Colonic mucosa (tissue), 4 donors: ENCODE results near the gene RLBP1. TPM values are rescaled to one million over a fixed set of nuclear protein-coding genes. Genes with fewer than 3 reads are reported as not detected.

ENCODE experiments used
- DNase-seq: peaks from one replicate; pipeline ENCODE4 v3.0.0-alpha.2; 2020
- H3K27ac ChIP-seq: fragments of 200-600 bp; one replicate; pipeline ENCODE4 v1.8.0; 2021
- H3K27me3 ChIP-seq: fragments of 200-600 bp; one replicate; pipeline ENCODE4 v1.8.0; 2021
- H3K36me3 ChIP-seq: fragments of 200-600 bp; one replicate; pipeline ENCODE4 v1.8.0; 2021
- H3K4me1 ChIP-seq: fragments of 200-600 bp; one replicate; pipeline ENCODE4 v1.8.0; 2021; ENCODE audit warnings: mild to moderate bottlenecking
- H3K4me3 ChIP-seq: fragments of 200-600 bp; one replicate; pipeline ENCODE4 v1.8.0; 2021
- H3K9ac ChIP-seq, 2 donors: one replicate each; pipeline ENCODE4 v1.7.0; 2013; ENCODE audit warnings: control low read depth in 2 of 2, low read depth in 2 of 2, low read length in 2 of 2
- H3K9me3 ChIP-seq: fragments of 200-600 bp; one replicate; pipeline ENCODE4 v1.8.0; 2021
- intact Hi-C: fragments of 100-400 bp; cut with DNase I; formaldehyde crosslinking; loops from one replicate; pipeline ENCODE4 v1.14.1; 2022
- total RNA-seq, 2 donors: library from RNA; stranded (reverse); fragmentation: NEBNext Ultra II Directional in 1 of 2; extraction: Animal tissue kit (Norgen Biotek cat#: 25700) in 1 of 2; gene quantifications; one replicate each; pipeline ENCODE4 v1.2.1, GENCODE V29; 2021
- TF ChIP-seq, protein P1 (sequence below): fragments of 200-600 bp; IDR thresholded peaks from one replicate; pipeline ENCODE4 v1.8.0; 2022; ENCODE audit warnings: antibody characterized with exemption, mild to moderate bottlenecking
- donor health status: healthy.
- donor health status: DM: no; HTN: no; CAD: no.
- donor health status: DM: no; HTN: no; CAD: no.

RLBP1 gene
- total RNA-seq, 2 donors from 2014 or later = not detected

DNA sequence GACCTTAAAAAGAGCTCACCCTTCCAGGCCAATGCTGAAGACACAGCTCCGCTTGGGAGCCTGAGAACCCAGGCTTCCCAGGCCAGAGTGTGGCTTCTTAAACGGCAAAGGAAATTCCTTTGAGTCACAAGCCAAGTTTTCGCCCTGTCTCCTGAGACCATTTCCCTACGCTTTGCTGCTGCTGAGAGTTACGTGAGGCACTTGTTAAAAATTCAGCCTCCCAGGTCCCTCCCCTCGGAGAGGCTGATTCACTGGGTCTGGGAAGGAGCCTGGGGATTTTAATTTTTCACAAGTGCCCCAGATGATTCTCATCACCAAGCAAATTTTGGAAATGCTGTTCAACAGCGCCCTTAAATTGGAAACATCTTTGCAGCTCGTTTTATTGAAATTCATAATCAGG, 25.5 kb downstream of the RLBP1 start:
- DNase-seq = no peak
- H3K27me3 ChIP-seq = no peaks in the 10 kb centered on the region
- intact Hi-C loops = no loop called here
- H3K27ac ChIP-seq = no peak overlapping the region
- TF ChIP-seq, protein P1, sequence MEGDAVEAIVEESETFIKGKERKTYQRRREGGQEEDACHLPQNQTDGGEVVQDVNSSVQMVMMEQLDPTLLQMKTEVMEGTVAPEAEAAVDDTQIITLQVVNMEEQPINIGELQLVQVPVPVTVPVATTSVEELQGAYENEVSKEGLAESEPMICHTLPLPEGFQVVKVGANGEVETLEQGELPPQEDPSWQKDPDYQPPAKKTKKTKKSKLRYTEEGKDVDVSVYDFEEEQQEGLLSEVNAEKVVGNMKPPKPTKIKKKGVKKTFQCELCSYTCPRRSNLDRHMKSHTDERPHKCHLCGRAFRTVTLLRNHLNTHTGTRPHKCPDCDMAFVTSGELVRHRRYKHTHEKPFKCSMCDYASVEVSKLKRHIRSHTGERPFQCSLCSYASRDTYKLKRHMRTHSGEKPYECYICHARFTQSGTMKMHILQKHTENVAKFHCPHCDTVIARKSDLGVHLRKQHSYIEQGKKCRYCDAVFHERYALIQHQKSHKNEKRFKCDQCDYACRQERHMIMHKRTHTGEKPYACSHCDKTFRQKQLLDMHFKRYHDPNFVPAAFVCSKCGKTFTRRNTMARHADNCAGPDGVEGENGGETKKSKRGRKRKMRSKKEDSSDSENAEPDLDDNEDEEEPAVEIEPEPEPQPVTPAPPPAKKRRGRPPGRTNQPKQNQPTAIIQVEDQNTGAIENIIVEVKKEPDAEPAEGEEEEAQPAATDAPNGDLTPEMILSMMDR = no peak
- H3K4me3 ChIP-seq = no peak overlapping the region
- H3K36me3 ChIP-seq = no peaks in the 10 kb centered on the region
- peaks cover 8% of the 10 kb centered on the region for H3K4me1 ChIP-seq
- no peak overlapping the region for H3K9ac ChIP-seq
- H3K9me3 ChIP-seq = no peaks in the 10 kb centered on the region

DNA sequence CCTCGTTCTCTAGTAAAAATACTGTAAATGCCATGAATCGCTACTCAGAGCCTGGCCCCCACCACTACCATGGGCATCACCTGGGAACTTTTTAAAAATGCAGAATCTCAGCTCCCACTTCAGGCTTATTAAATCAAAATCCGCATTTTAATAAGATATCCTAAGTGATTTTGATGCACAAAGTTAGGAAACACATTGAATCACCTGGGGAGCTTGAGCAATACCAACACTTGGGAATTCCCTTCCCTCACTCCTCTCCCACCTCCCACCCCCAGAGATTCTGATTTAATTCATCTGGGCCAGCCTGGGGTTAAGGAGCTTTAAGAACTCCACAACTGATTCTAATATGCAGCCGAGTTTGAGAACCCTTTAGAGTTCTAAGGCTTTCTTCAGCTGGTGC, 26.8 kb downstream of the RLBP1 start:
- no peak overlapping the region for H3K4me3 ChIP-seq
- H3K27ac ChIP-seq = no peak overlapping the region
- no peak for DNase-seq
- no peaks in the 10 kb centered on the region for H3K36me3 ChIP-seq
- no peaks in the 10 kb centered on the region for H3K27me3 ChIP-seq
- peaks cover 8% of the 10 kb centered on the region for H3K4me1 ChIP-seq
- intact Hi-C loops = no loop called here
- H3K9ac ChIP-seq = no peak overlapping the region
- TF ChIP-seq, protein P1 = no peak
- H3K9me3 ChIP-seq = no peaks in the 10 kb centered on the region

DNA sequence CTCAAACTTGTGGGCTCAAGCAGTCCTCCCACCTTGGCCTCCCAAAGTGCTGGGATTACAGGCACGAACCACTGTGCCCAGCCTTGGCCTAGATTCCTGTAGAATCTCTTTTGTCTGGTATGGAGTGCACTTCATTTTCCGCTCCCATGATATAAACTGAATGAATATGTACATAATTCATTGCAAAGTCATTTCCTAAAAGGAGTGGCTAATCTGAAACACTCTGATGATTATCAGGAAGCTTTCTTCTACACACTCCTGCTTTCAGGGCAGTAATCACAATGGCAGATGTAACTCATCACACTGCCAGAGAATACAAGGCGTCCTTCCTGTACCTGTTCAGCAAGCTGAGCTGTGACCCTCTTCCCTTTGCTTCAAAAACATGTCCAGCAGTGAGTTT, 28.6 kb downstream of the RLBP1 start:
- Histone ChIP-seq H3K4me3 (no peak overlapping the region), H3K9me3 (no peaks in the 10 kb centered on the region), H3K9ac (no peak overlapping the region), H3K36me3 (no peaks in the 10 kb centered on the region), H3K4me1 (peaks cover 8% of the 10 kb centered on the region), H3K27me3 (no peaks in the 10 kb centered on the region), H3K27ac (no peak overlapping the region)
- no peak for DNase-seq
- intact Hi-C loops = no loop called here
- TF ChIP-seq, protein P1 = no peak

DNA sequence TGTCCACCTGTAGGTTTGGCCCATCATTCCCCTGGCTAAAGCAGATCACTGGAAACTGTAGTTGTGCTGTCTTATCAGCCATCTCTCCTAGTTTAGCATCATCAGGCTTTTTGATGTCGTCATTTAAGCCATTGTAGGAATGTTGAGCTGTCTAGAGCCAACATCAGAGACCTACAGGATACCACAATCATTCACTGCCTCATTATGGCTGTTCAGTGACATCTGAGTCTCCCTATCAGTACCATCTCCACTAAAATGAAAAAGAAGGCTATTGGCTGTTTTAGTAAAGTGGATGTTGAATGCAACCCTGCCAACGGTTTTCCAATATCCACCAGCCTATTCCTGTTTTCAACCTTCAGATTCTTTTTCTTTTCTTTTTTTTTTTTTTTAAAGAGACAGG, 29.2 kb downstream of the RLBP1 start:
- intact Hi-C loops = no loop called here
- no peak for DNase-seq
- Histone ChIP-seq H3K9me3 (no peaks in the 10 kb centered on the region), H3K9ac (no peak overlapping the region), H3K27ac (no peak overlapping the region), H3K4me1 (peaks cover 4% of the 10 kb centered on the region), H3K4me3 (no peak overlapping the region), H3K36me3 (no peaks in the 10 kb centered on the region), H3K27me3 (no peaks in the 10 kb centered on the region)
- TF ChIP-seq, protein P1 = no peak

DNA sequence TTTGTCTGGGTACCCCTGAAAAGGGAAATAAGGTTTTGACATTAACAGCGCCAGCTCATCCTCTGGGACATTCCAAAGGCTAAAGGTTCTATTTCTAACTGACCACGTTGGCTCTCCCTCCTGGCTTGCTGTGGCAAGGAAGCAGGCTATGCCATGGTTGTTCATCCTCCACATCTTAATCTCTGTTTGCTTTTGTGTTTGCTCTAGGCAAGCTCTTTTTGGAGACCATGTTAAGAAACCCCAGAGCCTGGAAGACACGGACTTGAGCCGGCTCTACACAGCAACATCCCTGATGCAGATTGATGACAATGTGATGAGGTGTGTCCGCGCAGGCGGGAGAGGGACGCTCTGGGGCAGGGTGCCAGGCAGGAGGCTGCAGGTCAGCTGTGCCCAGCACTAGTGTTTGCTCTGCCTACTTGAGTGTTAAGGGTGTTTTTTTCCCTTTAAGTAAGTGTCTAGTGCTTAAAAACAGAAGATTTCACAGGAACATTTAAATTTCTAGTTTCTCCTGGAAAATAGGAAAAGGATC, 33.3 kb downstream of the RLBP1 start:
- no peaks in the 10 kb centered on the region for H3K27me3 ChIP-seq
- no peak overlapping the region for H3K27ac ChIP-seq
- DNase-seq = no peak
- intact Hi-C loops = no loop called here
- no peak overlapping the region for H3K9ac ChIP-seq
- H3K36me3 ChIP-seq = peaks cover 5% of the 10 kb centered on the region
- TF ChIP-seq, protein P1 = no peak
- H3K9me3 ChIP-seq = no peaks in the 10 kb centered on the region
- no peaks in the 10 kb centered on the region for H3K4me1 ChIP-seq
- no peak overlapping the region for H3K4me3 ChIP-seq
